ENCODE results near the gene CSNK1G1. TPM values are rescaled to one million over a fixed set of nuclear protein-coding genes. Genes with fewer than 3 reads are reported as not detected.
"Not testable (repeated sequence)": the region's sequence is repeated elsewhere in the genome, so short reads cannot be mapped to it uniquely, and the experiment has no call there.

CSNK1G1 gene
- total and polyA plus RNA-seq, 2 donors (not counting 1 experiment from before 2014, with no cell fraction given) = 18.2 to 27.1 TPM

DNA sequence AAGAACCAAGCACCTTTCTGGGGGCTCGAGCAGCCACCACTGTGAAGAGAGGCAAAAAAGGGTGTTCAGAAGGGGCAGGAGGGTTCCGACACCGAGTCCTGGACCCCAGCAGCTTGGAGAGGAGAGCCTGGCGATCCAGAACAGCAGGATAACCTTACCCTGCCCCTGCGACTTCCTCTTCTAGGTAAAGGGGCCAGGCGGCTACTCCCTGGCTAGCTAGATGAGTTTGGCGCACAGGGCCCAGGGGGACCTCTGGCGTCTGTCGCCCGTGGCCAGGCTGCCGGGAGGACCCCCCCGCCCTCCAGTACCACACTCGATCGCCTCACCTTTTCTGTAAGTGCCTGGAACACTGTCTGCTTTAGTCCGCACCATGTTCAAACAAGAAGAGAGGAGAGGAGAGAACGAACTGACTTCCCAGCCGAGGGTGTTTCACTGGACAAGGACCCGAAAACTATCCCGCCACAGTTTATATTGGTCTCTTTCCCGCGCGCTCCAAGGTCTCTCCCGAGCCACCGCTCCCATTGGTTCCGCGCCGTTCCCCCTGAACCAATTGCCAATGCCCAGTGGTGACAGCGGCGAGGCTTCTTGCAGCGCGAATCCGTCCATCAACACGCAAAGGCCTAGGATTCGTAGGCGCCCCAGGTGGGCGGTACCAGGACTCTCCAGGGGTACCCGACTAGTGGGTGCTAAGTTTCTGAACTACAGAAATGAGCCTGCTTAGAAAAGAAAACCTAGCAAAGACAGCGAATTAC lies 25.2 kb upstream of the CSNK1G1 start, which contains the start of gene PCLAF:
TSS of gene PCLAF (minus strand) at position 442 of the 752 bp plus-strand sequence. CDS start at position 372, 70 bp downstream.
- no peaks in the 10 kb centered on the region for H3K27me3 ChIP-seq (ENCODE audit: control insufficient read depth, insufficient read depth, low read length)
- no peak for TF ChIP-seq EZH2 (IDR thresholded peaks at IDR 0.05; ENCODE audit: low read length, missing control alignments)
- TF ChIP-seq, protein P1, sequence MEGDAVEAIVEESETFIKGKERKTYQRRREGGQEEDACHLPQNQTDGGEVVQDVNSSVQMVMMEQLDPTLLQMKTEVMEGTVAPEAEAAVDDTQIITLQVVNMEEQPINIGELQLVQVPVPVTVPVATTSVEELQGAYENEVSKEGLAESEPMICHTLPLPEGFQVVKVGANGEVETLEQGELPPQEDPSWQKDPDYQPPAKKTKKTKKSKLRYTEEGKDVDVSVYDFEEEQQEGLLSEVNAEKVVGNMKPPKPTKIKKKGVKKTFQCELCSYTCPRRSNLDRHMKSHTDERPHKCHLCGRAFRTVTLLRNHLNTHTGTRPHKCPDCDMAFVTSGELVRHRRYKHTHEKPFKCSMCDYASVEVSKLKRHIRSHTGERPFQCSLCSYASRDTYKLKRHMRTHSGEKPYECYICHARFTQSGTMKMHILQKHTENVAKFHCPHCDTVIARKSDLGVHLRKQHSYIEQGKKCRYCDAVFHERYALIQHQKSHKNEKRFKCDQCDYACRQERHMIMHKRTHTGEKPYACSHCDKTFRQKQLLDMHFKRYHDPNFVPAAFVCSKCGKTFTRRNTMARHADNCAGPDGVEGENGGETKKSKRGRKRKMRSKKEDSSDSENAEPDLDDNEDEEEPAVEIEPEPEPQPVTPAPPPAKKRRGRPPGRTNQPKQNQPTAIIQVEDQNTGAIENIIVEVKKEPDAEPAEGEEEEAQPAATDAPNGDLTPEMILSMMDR (conservative IDR thresholded peaks at IDR 0.05 in 1 of 2, IDR thresholded peaks at IDR 0.05 in 1 of 2; ENCODE audit: low read depth in 1 of 2, low read length in 2 of 2) = no peak
- H3K9ac ChIP-seq (ENCODE audit: insufficient read depth, low read length) = peak within 1 kb of the TSS; percentile 41
- no peaks in the 10 kb centered on the region for H3K36me3 ChIP-seq (ENCODE audit: control insufficient read depth, insufficient read depth, low read length)
- peaks cover 19% of the 10 kb centered on the region for H3K79me2 ChIP-seq (ENCODE audit: control insufficient read depth, insufficient read depth, low read length)
- H3K27ac ChIP-seq (ENCODE audit: insufficient read depth, low read length) = peak within 1 kb of the TSS; percentile 55
- H3K4me2 ChIP-seq (ENCODE audit: extremely low read depth, insufficient read depth, low read length) = peak within 1 kb of the TSS; percentile 68
- no peaks in the 10 kb centered on the region for H3K9me3 ChIP-seq (ENCODE audit: control insufficient read depth, insufficient read depth, low read depth, low read length)
- H3K4me1 ChIP-seq (ENCODE audit: control insufficient read depth, extremely low read depth, insufficient read depth, low read length) = peaks cover 3% of the 10 kb centered on the region
- H3K4me3 ChIP-seq (replicated peaks in 1 of 4; ENCODE audit: control extremely low read depth in 1 of 4, insufficient read depth in 1 of 4, low read depth in 3 of 4, low read length in 4 of 4) = peak within 1 kb of the TSS; percentile 55 to 67 (median 60)
- no peaks in the 10 kb centered on the region for H4K20me1 ChIP-seq (ENCODE audit: control insufficient read depth, extremely low read depth, insufficient read depth, low read length)
- peak; percentile 93 to 95 for DNase-seq (ENCODE audit: low read depth in 2 of 2)
- H2AFZ ChIP-seq (ENCODE audit: low read length) = peak within 1 kb of the TSS; percentile 50

DNA sequence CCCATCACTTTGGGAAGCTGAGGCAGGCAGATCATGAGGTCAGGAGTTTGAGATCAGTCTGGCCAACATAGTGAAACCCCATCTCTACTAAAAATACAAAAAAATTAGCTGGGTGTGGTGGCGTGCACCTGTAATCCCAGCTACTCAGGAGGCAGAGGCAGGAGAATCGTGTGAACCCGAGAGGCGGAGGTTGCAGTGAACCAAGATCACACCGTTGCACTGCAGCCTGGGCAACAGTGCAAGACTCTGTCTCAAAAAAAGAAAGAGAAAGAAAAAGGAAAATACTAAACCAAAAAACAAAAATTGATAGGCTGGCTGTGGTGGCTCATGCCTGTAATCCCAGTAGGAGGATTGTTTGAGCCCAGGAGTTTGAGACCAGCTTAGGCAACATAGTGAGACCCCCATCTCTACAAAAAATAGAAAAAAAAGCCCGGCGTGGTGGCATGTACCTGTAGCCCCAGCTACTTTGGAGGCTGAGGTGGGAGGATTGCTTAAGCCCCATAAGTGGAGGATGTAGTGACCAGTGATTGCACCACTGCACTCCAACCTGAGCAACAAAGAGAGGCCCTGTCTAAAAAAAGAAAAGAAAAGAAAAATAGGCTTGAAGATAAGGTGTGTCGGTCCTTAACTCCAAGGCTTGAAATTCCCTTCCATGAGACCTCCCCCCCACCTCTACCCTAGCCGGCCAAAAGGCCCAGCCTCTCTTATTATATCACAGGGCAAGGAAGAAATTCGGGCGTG lies 24.3 kb upstream of the CSNK1G1 start:
- Histone ChIP-seq H3K79me2 (ENCODE audit: control insufficient read depth, insufficient read depth, low read length) (peaks cover 19% of the 10 kb centered on the region), H2AFZ (ENCODE audit: low read length) (peak overlapping the region; percentile 48), H3K27ac (ENCODE audit: insufficient read depth, low read length) (peak overlapping the region; percentile 55), H3K4me3 (replicated peaks in 1 of 4; ENCODE audit: control extremely low read depth in 1 of 4, insufficient read depth in 1 of 4, low read depth in 3 of 4, low read length in 4 of 4) (peak overlapping the region; percentile 55 to 67 (median 60)), H3K4me2 (ENCODE audit: extremely low read depth, insufficient read depth, low read length) (peak overlapping the region; percentile 57)
- not testable (repeated sequence) for H3K36me3 ChIP-seq (ENCODE audit: control insufficient read depth, insufficient read depth, low read length); H3K9me3 ChIP-seq (ENCODE audit: control insufficient read depth, insufficient read depth, low read depth, low read length); H4K20me1 ChIP-seq (ENCODE audit: control insufficient read depth, extremely low read depth, insufficient read depth, low read length); H3K4me1 ChIP-seq (ENCODE audit: control insufficient read depth, extremely low read depth, insufficient read depth, low read length); H3K27me3 ChIP-seq (ENCODE audit: control insufficient read depth, insufficient read depth, low read length); DNase-seq (ENCODE audit: low read depth in 2 of 2); H3K9ac ChIP-seq (ENCODE audit: insufficient read depth, low read length)

DNA sequence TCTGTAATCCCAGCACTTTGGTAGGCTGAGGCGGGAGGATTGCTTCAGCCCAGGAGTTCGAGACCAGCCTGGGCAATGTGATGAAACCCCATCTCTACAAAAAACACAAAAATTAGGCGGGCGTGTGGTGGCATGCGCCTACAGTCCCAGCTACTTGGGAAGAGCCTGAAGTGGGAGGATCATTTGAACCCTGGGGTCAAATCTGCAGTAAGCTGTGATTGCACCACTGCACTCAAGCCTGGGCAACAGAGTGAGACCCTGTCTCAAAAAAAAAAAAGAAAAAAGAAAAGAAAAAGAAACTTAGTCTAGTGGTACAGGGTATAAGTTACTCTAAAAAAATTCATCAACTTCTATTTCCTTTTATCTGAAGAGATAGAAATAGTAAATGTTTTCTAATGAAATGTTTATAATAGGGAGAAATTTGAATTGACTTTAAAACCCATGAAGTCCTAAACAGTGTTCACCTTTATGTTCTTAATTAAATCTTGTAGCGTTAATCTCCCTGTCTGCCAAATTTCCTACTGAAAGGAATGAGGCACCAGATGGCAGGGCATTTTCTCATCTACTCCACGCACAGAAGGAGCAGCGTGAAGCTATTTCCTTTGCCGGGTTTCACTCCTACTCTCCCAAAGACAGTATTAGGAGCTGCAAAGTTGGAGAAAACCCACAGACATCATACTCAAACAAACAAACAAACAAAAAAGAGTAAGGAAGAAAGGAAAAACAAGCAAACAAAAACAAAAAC lies 23.4 kb upstream of the CSNK1G1 start:
- Histone ChIP-seq H3K9ac (ENCODE audit: insufficient read depth, low read length) (no peak overlapping the region), H2AFZ (ENCODE audit: low read length) (peak overlapping the region; percentile 7), H3K4me3 (replicated peaks in 1 of 4; ENCODE audit: control extremely low read depth in 1 of 4, insufficient read depth in 1 of 4, low read depth in 3 of 4, low read length in 4 of 4) (peak overlapping the region; percentile 8 to 39 (median 32)), H3K4me2 (ENCODE audit: extremely low read depth, insufficient read depth, low read length) (peak overlapping the region; percentile 57), H3K27me3 (ENCODE audit: control insufficient read depth, insufficient read depth, low read length) (no peaks in the 10 kb centered on the region), H3K36me3 (ENCODE audit: control insufficient read depth, insufficient read depth, low read length) (no peaks in the 10 kb centered on the region), H3K79me2 (ENCODE audit: control insufficient read depth, insufficient read depth, low read length) (peaks cover 19% of the 10 kb centered on the region), H4K20me1 (ENCODE audit: control insufficient read depth, extremely low read depth, insufficient read depth, low read length) (no peaks in the 10 kb centered on the region), H3K27ac (ENCODE audit: insufficient read depth, low read length) (peak overlapping the region; percentile 22), H3K4me1 (ENCODE audit: control insufficient read depth, extremely low read depth, insufficient read depth, low read length) (peaks cover 3% of the 10 kb centered on the region), H3K9me3 (ENCODE audit: control insufficient read depth, insufficient read depth, low read depth, low read length) (no peaks in the 10 kb centered on the region)
- DNase-seq (ENCODE audit: low read depth in 2 of 2) = peak in 1 of 2 donors; percentile 7
- TF ChIP-seq, protein P1 (conservative IDR thresholded peaks at IDR 0.05 in 1 of 2, IDR thresholded peaks at IDR 0.05 in 1 of 2; ENCODE audit: low read depth in 1 of 2, low read length in 2 of 2) = no peak
- no peak for TF ChIP-seq EZH2 (IDR thresholded peaks at IDR 0.05; ENCODE audit: low read length, missing control alignments)
